H1 (cell line): ENCODE data around the gene APOO.

Source experiments
- BCL11A ChIP-seq, 2 experiments: IDR thresholded peaks; one replicate each; pipeline ENCODE4 v1.6.1; 2011; ENCODE audit warnings: low read depth in 2 of 2, low read length in 2 of 2, mild to moderate bottlenecking in 2 of 2
- CHD1 ChIP-seq: IDR thresholded peaks from 2 replicates; pipeline ENCODE4 v1.6.1; 2012; ENCODE audit warnings: low read depth, low read length, improper control_type of control experiment
- EGR1 ChIP-seq: IDR thresholded peaks from 2 replicates; pipeline ENCODE4 v1.6.1; 2011; ENCODE audit warnings: low read depth, low read length, borderline replicate concordance
- POLR2AphosphoS5 ChIP-seq: IDR thresholded peaks from 2 replicates; pipeline ENCODE4 v1.6.1; 2011; ENCODE audit warnings: low read depth, low read length
- TEAD4 ChIP-seq: IDR thresholded peaks from 2 replicates; pipeline ENCODE4 v1.6.1; 2012; ENCODE audit warnings: low read depth, low read length, inconsistent platforms, mixed read lengths
- YY1 ChIP-seq: IDR thresholded peaks from 2 replicates; pipeline ENCODE4 v1.6.1; 2011; ENCODE audit warnings: low read depth, mild to moderate bottlenecking, low read length
- TF ChIP-seq, protein P1 (sequence below), 3 experiments: IDR thresholded peaks; 1 replicate in 2 of 3; 2 replicates in 1 of 3; pipeline versions ENCODE4 v1.5.1 to v1.6.1; 2011; ENCODE audit warnings: low read length in 3 of 3, mild to moderate bottlenecking in 3 of 3, inconsistent platforms in 2 of 3, low read depth in 1 of 3, moderate library complexity in 1 of 3; ENCODE audit not compliant: insufficient read depth in 1 of 3; ENCODE audit errors: control extremely low read depth in 1 of 3

DNA sequence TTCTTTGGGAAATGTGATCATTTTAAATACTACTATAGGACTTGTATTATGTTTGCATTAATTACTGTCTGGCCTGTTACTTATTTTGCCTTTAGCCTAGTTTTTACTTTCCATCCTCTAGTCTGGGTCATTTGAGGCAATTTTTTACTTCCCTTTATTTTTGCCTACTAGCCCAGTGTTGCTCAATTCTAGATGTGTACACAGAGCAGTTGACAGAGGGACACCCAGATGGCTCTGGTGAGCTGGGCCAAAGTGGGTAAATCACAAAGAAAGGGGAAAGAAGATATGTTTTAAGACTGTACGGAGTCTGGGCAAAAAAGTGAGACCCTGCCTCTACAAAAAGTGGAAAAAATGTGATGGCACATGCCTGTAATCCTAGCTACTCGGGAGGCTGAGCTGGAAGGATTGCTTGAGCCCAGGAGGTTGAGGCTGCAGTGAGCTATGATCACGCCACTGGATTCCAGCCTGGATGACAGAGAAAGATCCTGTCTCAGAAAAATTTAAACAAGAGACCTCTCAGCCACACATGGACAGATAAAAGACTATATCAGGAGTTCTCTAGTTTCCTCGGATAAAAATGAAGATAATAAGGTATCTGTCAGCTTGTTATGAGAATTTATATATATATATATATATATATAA, 35.7 kb downstream of the APOO start:
- TF ChIP-seq, protein P1, sequence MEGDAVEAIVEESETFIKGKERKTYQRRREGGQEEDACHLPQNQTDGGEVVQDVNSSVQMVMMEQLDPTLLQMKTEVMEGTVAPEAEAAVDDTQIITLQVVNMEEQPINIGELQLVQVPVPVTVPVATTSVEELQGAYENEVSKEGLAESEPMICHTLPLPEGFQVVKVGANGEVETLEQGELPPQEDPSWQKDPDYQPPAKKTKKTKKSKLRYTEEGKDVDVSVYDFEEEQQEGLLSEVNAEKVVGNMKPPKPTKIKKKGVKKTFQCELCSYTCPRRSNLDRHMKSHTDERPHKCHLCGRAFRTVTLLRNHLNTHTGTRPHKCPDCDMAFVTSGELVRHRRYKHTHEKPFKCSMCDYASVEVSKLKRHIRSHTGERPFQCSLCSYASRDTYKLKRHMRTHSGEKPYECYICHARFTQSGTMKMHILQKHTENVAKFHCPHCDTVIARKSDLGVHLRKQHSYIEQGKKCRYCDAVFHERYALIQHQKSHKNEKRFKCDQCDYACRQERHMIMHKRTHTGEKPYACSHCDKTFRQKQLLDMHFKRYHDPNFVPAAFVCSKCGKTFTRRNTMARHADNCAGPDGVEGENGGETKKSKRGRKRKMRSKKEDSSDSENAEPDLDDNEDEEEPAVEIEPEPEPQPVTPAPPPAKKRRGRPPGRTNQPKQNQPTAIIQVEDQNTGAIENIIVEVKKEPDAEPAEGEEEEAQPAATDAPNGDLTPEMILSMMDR (IDR thresholded peaks at IDR 0.05; ENCODE audit: control extremely low read depth in 1 of 3, insufficient read depth in 1 of 3, low read depth in 1 of 3, low read length in 3 of 3), result no peak
- TF ChIP-seq YY1, result no peak
- no peak for TF ChIP-seq POLR2AphosphoS5
- TF ChIP-seq CHD1, result no peak
- TF ChIP-seq TEAD4, result no peak
- no peak for TF ChIP-seq BCL11A (IDR thresholded peaks at IDR 0.05; ENCODE audit: low read depth in 2 of 2, low read length in 2 of 2)
- no peak for TF ChIP-seq EGR1
